Middle frontal gyrus (tissue), 1 donor: ENCODE results near the gene SORCS3.
"Not testable (repeated sequence)": the region's sequence is repeated elsewhere in the genome, so short reads cannot be mapped to it uniquely, and the experiment has no call there.

Source experiments
- DNase-seq: peaks from one replicate; pipeline ENCODE4 v3.0.0-alpha.2; 2015; ENCODE audit warnings: low spot score; ENCODE audit errors: extremely low spot score

Gene SORCS3

DNA sequence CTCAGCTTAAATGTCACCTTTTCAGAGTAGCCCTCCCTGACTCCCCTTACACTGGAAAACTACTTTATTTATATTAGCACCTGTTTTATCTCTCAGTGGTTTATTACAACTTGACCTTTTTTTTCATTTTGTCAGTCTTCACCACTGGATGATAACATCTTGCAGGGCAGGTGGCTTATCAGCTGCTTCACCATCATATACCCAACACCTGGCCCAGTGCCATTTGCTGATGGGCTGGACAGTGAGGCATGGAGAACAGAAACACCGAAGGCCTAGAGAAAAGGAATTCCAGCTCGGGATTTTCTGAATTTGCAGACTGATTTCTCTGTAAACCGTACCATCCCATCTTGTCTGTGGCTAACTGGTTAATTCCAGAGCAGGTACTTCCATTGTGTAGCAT is 48.5 kb downstream of the SORCS3 start:
- no peak for DNase-seq

DNA sequence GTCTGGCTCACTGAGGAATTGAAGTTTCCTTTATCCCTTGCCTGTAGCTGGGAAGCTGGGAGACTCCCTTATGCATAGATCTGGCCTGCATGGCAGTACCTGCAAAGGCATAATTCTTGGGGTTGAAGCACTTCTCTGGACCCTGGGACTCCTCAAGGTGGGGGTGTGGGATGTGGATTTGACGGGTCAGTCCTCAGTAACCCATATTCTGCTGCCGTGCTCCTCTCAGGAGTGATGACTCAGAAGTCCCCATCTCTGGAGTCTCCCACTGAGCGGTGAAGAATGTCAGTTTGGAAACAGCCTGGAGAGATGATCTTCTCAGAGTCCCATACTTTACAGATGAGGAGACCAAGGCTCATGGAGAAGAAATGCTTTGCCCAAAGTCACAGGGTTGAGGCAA is 49.0 kb downstream of the SORCS3 start:
- no peak for DNase-seq

DNA sequence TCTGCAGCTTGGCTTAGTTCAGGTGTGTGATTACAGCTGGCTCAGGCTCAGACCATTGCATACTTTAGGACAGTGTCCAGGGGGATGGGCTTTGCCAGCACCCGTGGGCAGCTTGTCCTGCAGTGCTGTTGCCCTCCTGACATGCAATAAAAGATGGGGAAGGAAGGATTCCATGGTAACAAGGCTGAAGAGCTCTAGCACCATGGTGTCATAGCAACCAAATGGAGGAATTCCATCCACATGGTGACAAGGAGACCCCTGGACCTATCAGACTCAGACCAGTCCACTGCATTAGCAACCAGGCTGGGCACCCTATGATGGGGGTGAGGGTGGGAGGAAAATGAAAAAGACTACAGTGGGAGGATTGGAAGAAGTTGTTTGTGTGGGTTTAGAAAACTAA is 49.9 kb downstream of the SORCS3 start:
- no peak for DNase-seq

DNA sequence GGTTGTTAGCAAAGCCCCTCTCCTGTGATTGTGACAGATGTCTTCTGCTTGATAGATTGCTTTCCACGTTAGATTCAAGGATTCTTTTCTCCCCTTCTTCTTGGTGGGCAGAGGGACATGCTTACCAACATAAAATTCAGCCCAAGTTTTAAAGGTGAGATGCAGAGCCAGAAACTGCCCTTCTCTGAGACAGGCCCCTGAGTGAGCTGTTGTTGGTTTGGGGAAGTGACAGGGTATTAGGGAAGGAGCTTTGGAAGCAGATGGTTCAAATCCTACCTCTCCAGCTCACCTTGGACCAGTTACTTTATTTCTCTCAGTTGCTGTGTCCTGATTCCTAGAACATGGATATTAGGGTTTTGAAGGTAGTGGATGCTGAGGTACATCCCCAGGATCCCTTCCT is 53.0 kb downstream of the SORCS3 start:
- no peak for DNase-seq

DNA sequence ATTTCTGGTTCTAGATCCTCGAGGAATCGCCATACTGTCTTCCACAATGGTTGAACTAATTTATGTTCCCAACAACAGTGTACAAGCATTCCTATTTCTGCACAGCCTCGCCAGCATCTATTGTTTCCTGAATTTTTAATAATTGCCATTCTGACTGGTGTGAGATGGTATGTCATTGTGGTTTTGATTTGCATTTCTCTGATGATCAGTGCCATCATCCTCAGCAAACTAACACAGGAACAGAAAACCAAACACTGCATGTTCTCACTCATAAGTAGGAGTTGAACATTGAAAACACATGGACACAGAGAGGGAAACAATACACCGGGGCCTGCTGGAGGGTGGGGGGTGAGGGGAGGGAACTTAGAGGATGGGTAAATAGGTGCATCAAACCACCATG is 62.2 kb downstream of the SORCS3 start:
- not testable (repeated sequence) for DNase-seq

DNA sequence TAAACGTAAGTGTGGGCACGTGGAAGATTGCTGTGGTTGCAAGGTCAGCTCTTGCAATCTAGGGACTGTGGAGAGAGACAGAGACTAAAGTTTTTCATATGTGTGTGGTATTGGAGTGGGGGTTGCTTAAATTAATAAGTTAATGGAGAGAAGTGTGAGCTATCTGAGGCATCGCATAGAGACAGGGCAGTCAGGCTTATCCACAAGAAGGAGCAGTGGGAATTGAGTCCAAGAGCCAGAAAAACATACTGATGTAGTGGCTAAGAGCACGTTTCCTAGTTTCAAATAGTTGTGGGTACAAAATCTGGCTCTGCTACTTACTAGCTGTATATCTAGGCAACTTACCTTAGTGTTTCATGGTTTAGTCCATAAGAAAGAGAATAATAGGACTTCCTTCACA is 65.8 kb downstream of the SORCS3 start:
- DNase-seq: no peak

DNA sequence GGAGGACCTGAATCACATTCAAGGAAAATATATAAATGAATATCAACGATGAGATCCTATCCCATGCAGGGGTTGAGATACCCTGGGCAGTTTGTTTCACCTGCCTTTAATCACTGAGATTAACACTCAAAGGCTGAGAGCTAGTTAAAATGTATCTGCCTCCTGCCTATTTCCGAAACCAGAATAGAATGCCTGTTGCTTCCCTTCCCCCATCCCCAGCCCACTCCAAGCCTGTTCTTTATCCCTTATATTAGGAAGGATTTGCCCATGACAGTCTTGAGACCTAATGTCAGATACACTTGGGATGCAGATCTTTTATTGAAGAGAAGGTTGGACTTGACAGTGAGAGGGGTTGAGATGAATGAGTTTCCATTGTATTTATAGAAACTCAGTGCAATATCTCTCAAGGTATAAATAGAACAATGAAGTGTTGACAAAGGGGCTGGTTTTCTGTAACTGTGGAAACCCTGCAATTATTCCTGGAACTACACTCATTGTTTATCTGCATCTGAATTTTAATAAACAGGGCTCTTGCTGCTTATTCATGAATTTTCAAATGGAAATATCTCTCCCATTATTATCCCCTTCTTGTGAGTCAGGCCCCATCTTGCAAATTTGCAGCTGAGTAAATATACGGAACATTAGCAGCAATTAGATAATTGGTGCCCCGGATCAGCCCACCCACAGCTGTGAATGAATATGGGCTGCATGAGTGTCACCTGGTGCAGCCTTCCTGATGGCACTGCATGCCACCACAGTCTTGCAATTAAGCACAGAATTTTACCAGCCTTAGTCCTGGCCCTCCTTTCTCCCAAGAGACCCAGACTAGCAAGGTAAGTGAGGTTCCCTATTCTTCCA is 66.7 kb downstream of the SORCS3 start:
- no peak for DNase-seq

DNA sequence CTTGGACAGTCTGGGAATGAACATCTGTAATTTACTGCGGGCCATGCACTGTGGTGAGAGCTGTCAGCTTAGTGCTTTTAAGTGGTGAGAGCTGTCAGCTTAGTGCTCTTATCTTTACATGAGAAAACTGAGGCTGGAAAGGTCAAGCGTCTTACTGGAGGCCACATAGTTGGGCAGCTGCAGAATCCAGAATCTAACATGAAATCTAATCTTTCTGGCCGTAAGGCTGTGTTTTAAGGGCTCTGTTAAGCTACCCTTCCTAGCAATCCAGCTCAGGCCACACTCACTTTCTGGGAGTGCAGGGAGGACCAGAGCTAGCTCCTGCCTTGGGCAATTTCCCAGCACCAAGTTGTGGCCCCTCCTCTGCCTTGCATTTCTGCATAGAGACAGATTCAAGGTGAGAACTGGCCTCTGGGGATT is 70.2 kb downstream of the SORCS3 start:
- DNase-seq: no peak

DNA sequence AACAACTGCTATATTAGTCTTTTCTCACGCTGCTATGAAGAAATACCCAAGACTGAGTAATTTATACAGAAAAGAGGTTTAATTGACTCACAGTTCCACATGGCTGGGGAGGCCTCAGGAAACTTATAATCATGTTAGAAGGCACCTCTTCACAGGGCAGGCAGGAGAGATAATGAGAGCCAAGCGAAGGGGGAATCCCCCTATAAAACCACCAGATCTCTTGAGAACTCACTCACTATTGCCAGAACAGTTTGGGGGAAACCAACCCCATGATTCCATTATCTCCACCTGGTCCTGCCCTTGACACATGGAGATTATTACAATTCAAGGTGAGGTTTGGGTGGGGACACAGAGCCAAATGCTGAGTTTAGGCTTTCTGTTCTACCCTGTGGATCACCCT is 89.5 kb downstream of the SORCS3 start:
- DNase-seq: not testable (repeated sequence)

DNA sequence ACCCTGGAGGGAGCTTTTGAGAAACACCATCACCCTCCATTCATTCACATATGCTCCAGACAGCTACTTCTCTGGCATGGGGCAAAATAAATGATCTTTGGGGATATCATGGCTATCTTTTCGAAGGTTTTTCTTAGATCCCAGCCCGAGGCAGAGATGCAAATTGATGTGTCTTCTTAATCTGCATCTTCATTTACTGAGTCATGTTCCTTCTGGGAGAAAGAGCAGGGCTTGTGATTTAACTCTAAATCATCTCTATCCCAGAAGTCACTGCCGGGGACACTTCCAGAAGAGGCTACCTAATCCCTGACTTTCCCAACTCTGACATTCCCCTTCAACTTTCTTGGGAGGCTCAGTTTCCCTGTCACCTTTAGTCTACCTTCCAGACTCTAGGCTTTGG is 90.1 kb downstream of the SORCS3 start:
- DNase-seq: no peak

DNA sequence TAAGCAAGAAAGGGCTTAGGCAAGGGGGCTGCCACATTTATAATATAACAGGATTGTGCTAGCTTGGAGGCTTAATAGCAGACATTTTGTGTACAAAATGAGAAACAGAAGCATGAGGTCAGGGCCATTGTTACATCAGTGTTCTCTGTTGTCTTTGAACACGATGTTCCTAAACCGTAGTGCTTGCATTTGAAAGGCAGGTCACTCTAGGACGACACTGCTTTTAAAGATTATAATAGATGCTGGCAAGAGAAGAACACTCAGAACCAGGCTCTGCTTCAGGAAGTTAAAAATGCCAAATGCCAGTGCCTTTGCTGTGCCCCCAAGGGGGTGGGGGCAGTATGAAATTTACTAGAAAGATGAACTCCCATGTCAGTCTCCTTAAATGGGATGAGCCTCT is 91.1 kb downstream of the SORCS3 start:
- DNase-seq: no peak

DNA sequence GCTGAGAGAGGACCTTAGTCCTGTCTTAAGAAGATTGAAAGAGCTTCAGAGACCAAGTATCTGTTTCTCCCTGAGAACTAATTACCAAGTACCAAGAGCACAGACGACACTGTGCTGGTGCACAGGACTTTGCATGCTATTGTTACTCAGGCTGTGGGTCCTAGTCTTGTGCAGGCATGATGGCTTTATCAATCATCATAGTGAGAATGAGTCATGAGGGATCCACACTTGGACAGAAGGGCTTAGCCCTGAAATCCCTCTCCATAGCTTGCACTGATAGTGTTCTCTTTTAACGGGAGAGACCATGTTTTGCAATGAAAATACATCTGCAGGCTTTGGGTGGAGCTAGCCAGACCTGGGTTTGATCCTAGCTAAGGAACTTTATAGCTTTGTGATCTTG is 93.3 kb downstream of the SORCS3 start:
- DNase-seq: no peak

DNA sequence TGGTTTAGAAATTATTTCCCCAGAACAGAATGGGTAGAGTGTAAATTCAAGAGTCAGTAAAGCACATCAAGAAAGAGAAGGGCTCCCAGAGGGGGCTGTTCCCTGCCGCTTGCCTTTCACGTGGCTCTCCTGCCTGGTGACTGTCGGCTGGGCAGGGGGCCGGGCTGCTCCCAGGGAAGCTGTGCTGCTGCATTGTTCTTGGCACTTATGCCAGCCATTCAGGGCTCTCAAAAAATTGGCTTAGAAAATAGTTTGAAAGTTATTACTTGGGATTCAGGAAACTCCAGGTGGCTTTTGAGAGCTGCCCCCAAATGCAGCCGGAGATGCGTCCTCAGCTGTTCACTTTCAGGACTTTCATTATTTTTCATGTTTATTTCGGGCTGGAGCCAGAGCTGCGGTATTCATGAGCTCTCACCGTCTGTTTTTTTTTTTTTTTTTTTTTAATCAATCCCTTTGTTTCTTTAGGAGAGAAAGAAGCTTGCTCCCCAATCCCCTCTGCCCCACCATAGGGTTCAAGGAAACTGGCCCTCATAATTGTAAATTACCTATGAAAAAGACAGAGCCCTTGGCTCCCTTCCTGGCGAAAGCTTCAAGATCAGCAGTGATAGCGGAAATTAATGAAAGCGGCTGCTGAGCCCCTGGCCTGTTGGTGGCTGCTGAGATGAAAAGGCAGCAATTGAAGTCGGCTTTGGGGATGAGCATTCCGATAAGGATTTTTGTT is 94.1 kb downstream of the SORCS3 start:
- no peak for DNase-seq

DNA sequence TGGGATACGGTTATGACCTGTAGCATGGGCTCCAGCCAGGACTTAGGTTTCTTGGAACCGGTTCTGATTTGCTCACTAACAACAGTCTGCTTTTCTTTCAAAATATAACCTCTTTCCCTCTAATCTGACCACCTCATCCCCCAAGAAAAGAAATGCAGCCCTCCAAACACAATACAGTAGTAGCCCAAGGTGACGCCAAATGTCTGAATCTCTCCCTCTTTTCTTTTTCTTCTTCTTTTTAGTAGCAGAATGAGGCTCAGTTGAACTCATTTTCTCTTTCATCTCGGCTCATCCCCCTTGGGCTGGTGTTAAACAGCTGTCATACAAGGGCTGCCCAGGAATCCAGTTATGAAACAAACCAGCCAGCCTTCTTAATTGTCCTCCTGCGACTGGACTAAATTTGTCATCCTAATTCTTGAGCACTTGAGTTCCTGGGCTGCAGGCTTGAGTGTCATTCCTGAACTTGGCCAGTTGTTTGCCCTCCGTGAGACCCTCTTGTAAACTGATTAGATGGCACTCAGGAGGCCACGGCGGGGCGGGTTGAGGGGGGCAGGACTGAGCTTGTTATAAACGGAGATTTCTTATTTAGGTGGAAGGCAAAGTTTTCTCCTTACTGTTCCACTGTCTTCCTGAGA is 94.8 kb downstream of the SORCS3 start:
- no peak for DNase-seq

DNA sequence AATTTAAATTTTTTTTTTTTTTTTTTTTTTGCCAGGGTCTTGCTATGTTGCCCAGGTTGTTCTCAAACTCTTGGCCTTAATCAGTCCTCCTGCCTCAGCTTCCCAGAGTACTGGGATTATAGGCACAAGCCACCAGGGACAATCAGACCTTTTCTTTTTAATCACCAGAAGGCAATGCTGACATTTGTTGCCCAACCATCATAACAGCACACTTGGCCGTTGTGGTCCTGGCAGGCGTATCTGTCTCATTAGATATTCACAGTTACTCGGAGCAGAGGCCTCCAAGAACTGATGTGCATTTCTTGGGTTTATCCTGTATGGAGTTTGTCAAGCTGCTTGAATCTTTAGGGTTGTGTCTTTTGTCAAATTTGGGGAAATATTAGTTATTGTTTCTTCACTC is 100.0 kb downstream of the SORCS3 start:
- DNase-seq: no peak

DNA sequence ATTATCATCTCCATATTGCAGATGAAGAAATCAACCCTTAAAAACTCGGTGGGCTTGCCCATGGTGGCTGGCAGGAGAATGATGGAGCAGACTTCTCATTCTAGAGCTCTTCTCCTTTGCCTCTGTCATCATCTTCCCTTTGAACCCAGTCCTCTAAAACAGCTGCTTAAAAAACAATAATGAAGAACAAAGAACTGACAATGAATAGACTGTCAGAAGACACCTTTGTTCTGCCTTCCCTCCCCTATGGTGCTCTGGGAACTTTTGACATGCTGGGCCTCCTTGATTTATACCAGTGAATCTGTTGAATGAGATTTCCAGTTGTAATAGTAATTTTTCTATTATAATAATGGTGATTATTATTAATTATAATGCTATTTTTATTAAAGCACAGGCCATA is 103.0 kb downstream of the SORCS3 start:
- no peak for DNase-seq

DNA sequence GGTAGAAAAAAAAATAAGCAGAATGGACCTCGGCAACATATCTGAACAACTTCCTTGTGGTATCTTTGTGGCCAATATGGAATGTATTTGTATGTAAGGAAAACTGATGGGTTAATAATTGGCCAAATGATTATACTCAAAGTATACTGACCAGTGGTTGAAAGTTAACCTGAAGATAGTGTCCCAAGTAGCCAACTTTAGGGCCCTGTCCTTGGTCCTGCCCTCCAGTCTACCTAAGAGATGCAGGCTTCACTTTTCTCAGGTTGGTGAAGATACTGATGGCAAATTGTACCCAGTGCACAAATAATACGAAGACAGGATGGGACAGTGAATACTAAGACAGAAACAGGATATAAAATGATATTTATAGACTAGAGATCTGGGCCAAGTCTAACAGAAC is 109.2 kb downstream of the SORCS3 start:
- no peak for DNase-seq

DNA sequence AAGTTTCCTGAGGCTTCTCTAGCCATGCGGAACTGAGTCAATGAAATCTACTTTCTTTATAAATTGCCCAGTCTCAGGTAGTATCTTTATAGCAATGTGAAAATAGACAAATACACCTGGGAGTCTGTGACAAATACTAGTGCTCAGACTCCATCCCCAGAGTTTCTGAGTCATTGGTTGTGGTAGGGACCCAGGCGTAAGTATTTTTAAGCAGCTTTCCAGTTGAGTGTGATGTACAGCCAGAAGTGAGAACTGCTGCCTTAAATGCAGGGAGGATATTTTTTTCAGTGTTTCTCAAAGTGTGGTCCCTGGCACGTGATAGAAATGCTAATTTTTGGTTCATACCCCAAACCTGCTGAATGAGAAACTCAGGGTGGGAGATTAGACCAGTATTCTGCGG is 121.7 kb downstream of the SORCS3 start:
- no peak for DNase-seq

DNA sequence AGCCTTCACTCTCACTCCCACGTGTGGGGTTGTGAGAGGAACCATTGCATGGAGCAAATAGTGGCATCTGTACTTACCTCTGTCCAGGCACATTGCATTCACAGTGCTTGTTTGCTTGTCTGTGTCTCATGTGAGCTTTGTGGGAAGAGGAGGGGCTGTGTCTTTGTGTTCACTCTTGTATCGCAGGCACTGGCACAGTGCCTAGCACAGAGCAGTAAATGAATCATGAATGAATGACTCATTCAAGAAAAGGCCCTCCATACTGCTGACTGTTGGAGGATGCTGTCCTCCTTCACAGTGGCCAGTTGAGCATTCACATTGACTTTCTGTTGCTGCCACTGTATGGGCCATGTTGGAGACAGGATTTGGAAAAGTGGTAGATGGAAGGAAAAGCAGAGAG is 125.3 kb downstream of the SORCS3 start:
- no peak for DNase-seq

DNA sequence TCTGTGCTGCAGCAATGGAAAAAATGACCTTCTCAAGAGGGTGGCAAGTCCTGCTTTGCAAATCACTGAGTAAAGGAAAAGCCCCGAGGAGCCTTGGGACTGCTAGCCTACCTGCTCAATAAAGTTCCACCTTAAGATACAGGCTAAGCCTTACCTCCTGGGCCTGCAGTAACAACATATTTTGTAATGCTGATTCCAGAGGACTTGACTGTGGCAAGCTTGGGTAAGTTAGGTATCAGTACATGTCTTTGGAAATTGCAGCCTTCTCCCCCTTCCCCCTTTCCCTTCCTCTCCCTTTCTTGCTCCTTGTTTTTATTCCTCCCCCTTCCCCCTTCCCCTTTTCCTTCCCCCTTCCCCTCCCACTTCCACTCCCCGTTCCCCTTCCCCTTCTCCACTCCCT is 126.2 kb downstream of the SORCS3 start:
- DNase-seq: no peak

DNA sequence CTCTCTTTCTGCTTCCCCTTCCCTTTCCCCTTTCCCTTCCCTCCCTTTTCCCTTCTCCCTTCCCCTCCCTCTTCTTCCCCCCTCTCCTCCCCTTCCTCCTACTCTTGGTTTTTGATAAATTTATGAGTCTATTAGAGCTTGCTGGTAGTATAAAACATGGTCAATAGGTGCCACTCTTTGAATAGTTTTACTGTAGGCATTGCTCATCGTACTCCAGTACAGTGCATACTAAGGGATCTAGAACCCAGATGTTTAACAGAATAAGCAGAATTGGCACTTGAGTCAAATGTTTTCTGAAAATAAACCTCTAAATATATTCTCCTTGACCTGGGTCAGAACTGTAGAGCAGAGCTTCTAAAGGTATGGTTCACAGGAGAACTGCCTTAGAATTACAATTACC is 126.7 kb downstream of the SORCS3 start:
- DNase-seq: no peak

DNA sequence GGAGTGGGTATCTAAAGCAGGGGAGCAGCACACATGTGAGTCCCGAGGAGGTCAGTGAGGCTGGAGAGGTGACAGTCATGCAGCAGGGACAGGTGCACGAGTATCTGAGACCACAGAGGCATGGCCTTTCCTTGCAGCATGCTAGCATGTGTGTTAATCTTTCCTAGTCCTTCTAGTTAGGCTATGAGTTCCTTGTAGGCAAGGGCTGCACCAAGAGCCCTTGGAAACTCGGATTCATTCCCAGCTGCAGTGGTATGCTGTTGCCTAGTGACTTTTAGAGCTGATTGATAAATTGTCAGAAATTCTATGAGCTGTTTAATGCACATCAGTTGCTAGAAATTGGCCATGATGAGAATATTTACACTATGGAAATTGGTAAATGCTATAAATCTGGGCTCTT is 132.0 kb downstream of the SORCS3 start:
- no peak for DNase-seq
